ENCODE measurements around the gene AGTPBP1.
"Not testable (repeated sequence)": the region's sequence is repeated elsewhere in the genome, so short reads cannot be mapped to it uniquely, and the experiment has no call there.

The AGTPBP1 gene

DNA sequence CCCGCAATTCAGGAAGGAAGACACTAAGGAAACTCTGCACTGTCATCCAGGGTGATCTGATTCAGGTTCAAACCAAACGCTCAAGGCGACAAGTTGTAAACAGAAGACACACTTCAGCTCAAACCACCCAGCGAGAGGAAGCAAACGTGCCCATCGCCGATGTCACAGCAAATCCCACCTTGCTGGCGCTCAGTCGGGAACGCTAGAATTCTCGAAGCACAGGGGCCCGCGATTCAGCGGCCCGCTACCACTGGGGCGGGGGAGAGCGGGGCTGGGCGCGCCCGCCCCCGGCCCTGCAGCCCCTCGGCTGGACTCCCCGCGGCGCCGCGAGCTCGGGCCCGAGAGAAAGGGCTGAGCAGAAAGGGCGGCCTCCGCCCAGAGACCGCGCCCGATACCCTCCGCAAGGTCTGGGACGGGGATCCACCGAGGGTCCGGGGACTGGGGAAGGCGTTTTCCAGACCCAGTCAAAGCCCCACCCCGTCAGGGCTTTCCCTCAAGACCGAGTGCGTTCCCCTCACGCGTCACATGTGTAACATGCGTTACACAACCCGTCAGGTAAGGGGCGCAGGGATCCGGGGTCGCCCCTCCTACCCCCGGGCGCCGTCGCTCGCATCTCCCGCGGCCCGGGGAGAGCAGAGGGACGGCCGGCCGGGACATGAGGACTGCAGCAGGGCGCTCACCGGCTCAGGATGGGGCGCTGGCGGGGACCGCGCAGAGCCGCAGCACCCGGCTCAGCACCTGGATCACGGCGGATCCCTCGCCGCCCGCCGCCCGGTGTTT lies 469 bp downstream of the AGTPBP1 start:
- Histone ChIP-seq H3K36me3 (ENCODE audit: control insufficient read depth, insufficient read depth, low read length, severe bottlenecking) (no peaks in the 10 kb centered on the region), H3K4me3 (ENCODE audit: low read length) (peak overlapping the region; percentile 94), H3K9me3 (ENCODE audit: control insufficient read depth, low read length) (no peaks in the 10 kb centered on the region), H3K9ac (ENCODE audit: low read length) (peak overlapping the region; percentile 87), H3K27me3 (replicated peaks; ENCODE audit: control insufficient read depth, insufficient read depth, low read length) (peaks cover 14% of the 10 kb centered on the region), H3K4me1 (ENCODE audit: control insufficient read depth, insufficient read depth, low read length) (peaks cover 23% of the 10 kb centered on the region)
- peak; percentile 60 for DNase-seq (ENCODE audit: low read depth)

DNA sequence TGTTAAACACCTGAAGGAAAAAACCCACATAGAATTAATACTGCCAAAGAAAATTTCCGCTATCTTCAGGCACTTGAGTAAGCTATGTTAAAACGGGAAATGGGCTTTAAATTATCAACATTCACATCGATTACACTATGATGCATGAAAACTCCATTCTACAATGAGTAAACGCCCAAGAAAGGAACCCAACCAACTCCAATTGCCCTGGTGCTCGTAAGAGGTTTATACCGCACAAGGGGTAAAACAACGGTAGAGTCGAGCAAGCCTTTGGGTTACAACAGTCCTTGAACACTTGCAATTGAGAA lies 1.0 kb downstream of the AGTPBP1 start:
- Histone ChIP-seq H3K9me3 (ENCODE audit: control insufficient read depth, low read length) (no peaks in the 10 kb centered on the region), H3K36me3 (ENCODE audit: control insufficient read depth, insufficient read depth, low read length, severe bottlenecking) (no peaks in the 10 kb centered on the region), H3K27me3 (replicated peaks; ENCODE audit: control insufficient read depth, insufficient read depth, low read length) (peaks cover 9% of the 10 kb centered on the region), H3K4me1 (ENCODE audit: control insufficient read depth, insufficient read depth, low read length) (peaks cover 23% of the 10 kb centered on the region), H3K4me3 (ENCODE audit: low read length) (peak overlapping the region; percentile 94), H3K9ac (ENCODE audit: low read length) (peak overlapping the region; percentile 87)
- no peak for DNase-seq (ENCODE audit: low read depth)

DNA sequence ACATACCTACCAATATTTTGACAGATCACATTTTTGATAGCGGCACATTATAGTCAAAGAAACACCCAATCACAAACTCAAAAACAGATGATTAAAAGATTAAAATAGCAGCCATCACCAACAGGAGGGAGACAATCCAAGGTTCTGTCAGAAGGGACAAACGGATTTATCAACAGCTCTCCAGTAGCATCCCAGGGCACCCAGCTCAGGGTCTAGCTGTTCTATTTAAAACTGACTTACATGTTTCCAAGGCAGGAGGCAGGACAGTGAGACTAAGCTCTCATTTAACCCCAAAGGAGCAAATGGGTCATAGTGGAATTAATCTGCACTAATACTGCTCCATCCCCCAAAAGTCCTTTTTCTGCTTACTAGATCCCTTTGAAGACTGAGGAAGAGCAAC lies 3.2 kb downstream of the AGTPBP1 start:
- DNase-seq (ENCODE audit: low read depth) = no peak
- H3K4me1 ChIP-seq (ENCODE audit: control insufficient read depth, insufficient read depth, low read length) = peaks cover 19% of the 10 kb centered on the region

DNA sequence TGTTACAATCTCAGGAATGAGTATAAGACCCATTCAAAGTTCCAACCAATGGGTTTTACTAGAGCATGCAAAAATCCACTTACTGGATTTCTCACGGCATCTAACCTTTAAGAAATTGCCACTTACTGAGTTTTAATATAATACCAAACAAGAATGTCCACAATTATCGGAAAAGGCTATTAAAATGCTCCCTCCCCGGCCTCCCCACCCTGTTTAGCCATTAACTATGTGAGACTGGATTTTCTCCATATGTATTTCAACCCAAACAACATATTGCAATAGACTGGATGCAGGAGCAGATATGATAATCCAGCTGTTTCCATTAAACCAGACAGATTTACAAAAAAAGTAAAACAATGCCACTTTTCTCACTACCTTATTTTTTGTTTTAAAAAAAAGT lies 4.1 kb downstream of the AGTPBP1 start:
- H3K9me3 ChIP-seq (ENCODE audit: control insufficient read depth, low read length) = no peaks in the 10 kb centered on the region
- no peak overlapping the region for H3K4me3 ChIP-seq (ENCODE audit: low read length)
- H3K9ac ChIP-seq (ENCODE audit: low read length) = no peak overlapping the region
- no peak for DNase-seq (ENCODE audit: low read depth)
- H3K27me3 ChIP-seq (replicated peaks; ENCODE audit: control insufficient read depth, insufficient read depth, low read length) = no peaks in the 10 kb centered on the region
- no peaks in the 10 kb centered on the region for H3K36me3 ChIP-seq (ENCODE audit: control insufficient read depth, insufficient read depth, low read length, severe bottlenecking)
- peaks cover 10% of the 10 kb centered on the region for H3K4me1 ChIP-seq (ENCODE audit: control insufficient read depth, insufficient read depth, low read length)

More for the DNA sequence above, 3.2 kb downstream of the AGTPBP1 start:
- Histone ChIP-seq H3K27me3 (replicated peaks; ENCODE audit: control insufficient read depth, insufficient read depth, low read length) (no peaks in the 10 kb centered on the region), H3K9ac (ENCODE audit: low read length) (no peak overlapping the region), H3K9me3 (ENCODE audit: control insufficient read depth, low read length) (no peaks in the 10 kb centered on the region), H3K4me3 (ENCODE audit: low read length) (no peak overlapping the region), H3K36me3 (ENCODE audit: control insufficient read depth, insufficient read depth, low read length, severe bottlenecking) (no peaks in the 10 kb centered on the region)

DNA sequence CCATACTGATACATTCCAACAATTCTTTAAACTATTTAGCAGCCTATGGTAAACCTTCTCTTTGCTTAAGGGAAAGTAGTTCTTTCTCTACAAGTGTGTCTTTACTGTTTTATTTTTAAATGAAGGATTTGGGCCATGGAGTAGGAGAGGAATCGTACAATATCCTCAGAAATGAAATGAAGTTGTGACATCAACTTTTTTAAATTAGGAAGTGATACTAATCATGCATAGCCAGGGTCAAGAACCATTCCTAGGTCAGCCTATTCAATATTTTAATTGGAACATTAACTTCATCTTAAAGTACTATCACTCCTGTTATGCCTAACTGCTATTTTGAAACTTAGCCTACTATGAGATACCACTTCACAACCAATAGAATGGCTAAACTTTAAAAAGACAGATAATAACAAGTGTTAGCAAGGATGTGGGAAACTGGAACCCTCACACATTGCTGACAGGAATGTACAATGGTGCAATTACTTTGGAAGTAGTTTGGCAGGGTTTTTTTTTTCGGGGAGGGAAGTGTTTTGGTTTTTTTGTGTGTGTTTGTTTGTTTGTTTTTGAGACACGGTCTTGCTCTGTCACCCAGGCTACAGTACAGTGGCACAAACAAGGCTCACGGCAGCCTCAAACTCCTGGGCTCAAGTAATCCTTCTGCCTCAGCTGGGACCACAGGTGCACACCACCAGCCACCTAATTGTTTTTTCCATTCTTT lies 10.7 kb downstream of the AGTPBP1 start:
- no peaks in the 10 kb centered on the region for H3K36me3 ChIP-seq (ENCODE audit: control insufficient read depth, insufficient read depth, low read length, severe bottlenecking)
- no peaks in the 10 kb centered on the region for H3K9me3 ChIP-seq (ENCODE audit: control insufficient read depth, low read length)
- no peaks in the 10 kb centered on the region for H3K4me1 ChIP-seq (ENCODE audit: control insufficient read depth, insufficient read depth, low read length)
- H3K9ac ChIP-seq (ENCODE audit: low read length) = no peak overlapping the region
- H3K27me3 ChIP-seq (replicated peaks; ENCODE audit: control insufficient read depth, insufficient read depth, low read length) = no peaks in the 10 kb centered on the region
- H3K4me3 ChIP-seq (ENCODE audit: low read length) = no peak overlapping the region
- DNase-seq (ENCODE audit: low read depth) = no peak

DNA sequence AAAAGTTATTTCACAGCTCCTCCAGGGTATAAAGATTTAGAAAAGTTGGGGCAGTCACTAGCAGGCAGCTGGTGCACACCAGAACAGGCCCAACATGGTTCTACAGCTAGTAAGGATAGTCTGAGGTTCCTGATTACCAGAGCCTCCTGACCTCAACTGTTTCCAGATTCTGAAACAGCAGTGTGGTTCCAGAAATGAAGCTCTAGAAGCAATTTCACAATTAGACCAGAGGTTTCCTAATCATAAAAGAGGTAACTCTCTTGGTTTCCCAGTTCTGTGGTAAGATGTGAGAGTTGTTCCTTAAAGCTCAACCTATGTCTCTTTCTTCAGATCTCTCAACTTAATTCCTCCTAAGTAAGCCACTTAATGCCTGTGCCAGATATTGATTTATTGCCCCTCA lies 11.9 kb downstream of the AGTPBP1 start:
- H3K36me3 ChIP-seq (ENCODE audit: control insufficient read depth, insufficient read depth, low read length, severe bottlenecking) = no peaks in the 10 kb centered on the region

DNA sequence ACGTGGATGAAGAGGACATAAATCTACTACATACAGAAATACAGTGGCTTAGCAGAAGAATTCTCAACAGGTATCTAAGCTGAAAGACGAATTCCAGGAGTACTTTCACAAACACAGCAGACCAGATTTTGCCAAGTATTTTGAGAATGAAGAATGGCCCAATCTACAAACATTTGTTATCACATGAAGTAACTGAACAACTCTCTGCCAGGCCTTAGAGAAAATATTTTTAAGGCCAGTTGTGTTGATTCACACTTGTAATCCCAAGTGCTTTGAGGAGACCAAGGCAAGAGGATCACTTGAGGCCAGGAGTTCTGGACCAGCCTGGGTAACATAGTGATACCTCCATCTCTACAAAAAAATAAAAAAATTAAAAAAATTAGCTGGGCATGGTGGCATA lies 14.3 kb downstream of the AGTPBP1 start:
- no peak overlapping the region for H3K4me3 ChIP-seq (ENCODE audit: low read length)
- peak; percentile 16 for DNase-seq (ENCODE audit: low read depth)

More for the DNA sequence above, 11.9 kb downstream of the AGTPBP1 start:
- DNase-seq (ENCODE audit: low read depth) = no peak
- H3K9ac ChIP-seq (ENCODE audit: low read length) = no peak overlapping the region
- no peaks in the 10 kb centered on the region for H3K4me1 ChIP-seq (ENCODE audit: control insufficient read depth, insufficient read depth, low read length)
- H3K27me3 ChIP-seq (replicated peaks; ENCODE audit: control insufficient read depth, insufficient read depth, low read length) = no peaks in the 10 kb centered on the region
- H3K9me3 ChIP-seq (ENCODE audit: control insufficient read depth, low read length) = no peaks in the 10 kb centered on the region
- H3K4me3 ChIP-seq (ENCODE audit: low read length) = no peak overlapping the region

DNA sequence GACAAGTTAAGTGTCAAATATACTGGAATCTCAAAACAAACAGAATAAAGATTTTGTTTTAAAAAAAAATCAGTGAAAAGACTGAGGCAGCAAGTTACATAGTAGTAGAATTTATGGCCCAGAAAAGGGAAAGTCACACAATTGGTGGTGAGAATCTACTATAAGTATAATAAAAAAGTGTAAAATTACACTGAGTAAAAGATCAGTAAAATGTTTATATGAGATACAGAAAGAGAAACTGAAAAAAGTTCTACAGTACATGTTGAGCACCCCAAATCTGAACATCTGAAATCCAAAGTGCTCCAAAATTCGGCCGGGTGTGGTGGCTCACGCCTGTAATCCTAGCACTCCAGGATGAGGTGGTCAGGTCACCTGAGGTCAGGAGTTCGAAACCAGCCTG lies 15.0 kb downstream of the AGTPBP1 start:
- no peak overlapping the region for H3K4me3 ChIP-seq (ENCODE audit: low read length)
- H3K4me1 ChIP-seq (ENCODE audit: control insufficient read depth, insufficient read depth, low read length) = no peaks in the 10 kb centered on the region
- DNase-seq (ENCODE audit: low read depth) = no peak
- H3K9me3 ChIP-seq (ENCODE audit: control insufficient read depth, low read length) = no peaks in the 10 kb centered on the region
- no peak overlapping the region for H3K9ac ChIP-seq (ENCODE audit: low read length)
- H3K27me3 ChIP-seq (replicated peaks; ENCODE audit: control insufficient read depth, insufficient read depth, low read length) = no peaks in the 10 kb centered on the region
- no peaks in the 10 kb centered on the region for H3K36me3 ChIP-seq (ENCODE audit: control insufficient read depth, insufficient read depth, low read length, severe bottlenecking)

More for the DNA sequence above, 14.3 kb downstream of the AGTPBP1 start:
- Histone ChIP-seq H3K9ac (ENCODE audit: low read length) (no peak overlapping the region), H3K36me3 (ENCODE audit: control insufficient read depth, insufficient read depth, low read length, severe bottlenecking) (no peaks in the 10 kb centered on the region), H3K27me3 (replicated peaks; ENCODE audit: control insufficient read depth, insufficient read depth, low read length) (no peaks in the 10 kb centered on the region), H3K4me1 (ENCODE audit: control insufficient read depth, insufficient read depth, low read length) (no peaks in the 10 kb centered on the region), H3K9me3 (ENCODE audit: control insufficient read depth, low read length) (no peaks in the 10 kb centered on the region)

DNA sequence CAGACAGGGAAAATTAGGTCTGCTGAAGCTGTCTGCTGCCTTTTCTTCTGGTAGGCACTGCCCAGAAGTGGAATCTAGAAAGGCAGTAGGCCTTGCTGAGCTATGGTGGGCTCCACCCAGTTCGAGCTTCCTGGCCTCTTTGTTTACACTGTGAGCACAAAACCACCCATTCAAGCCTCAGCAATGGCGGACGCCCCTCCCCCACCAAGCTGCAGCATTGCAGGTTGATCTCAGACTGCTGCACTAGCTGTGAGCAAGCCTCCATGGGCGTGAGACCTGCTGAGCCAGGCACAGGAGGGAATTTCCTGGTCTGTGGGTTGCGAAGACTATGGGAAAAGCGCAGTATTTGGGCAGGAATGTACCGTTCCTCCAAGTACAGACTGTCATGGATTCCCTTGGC lies 18.5 kb downstream of the AGTPBP1 start:
- no peak for DNase-seq (ENCODE audit: low read depth)
- no peaks in the 10 kb centered on the region for H3K9me3 ChIP-seq (ENCODE audit: control insufficient read depth, low read length)
- H3K36me3 ChIP-seq (ENCODE audit: control insufficient read depth, insufficient read depth, low read length, severe bottlenecking) = no peaks in the 10 kb centered on the region
- no peaks in the 10 kb centered on the region for H3K4me1 ChIP-seq (ENCODE audit: control insufficient read depth, insufficient read depth, low read length)
- no peak overlapping the region for H3K9ac ChIP-seq (ENCODE audit: low read length)
- H3K4me3 ChIP-seq (ENCODE audit: low read length) = no peak overlapping the region
- no peaks in the 10 kb centered on the region for H3K27me3 ChIP-seq (replicated peaks; ENCODE audit: control insufficient read depth, insufficient read depth, low read length)

DNA sequence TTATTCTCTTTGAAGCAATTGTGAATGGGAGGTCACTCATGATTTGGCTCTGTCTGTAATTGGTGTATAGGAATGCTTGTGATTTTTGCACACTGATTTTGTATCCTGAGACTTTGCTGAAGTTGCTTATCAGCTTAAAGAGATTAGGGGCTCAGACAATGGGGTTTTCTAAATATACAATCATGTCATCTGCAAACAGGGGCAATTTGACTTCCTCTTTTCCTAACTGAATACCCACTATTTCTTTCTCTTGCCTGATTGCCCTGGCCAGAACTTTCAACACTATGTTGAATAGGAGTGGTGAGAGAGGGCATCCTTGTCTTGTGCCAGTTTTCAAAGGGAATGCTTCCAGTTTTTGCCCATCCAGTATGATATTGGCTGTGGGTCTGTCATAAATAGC lies 22.3 kb downstream of the AGTPBP1 start:
- not testable (repeated sequence) for H3K27me3 ChIP-seq (replicated peaks; ENCODE audit: control insufficient read depth, insufficient read depth, low read length); H3K9me3 ChIP-seq (ENCODE audit: control insufficient read depth, low read length); H3K9ac ChIP-seq (ENCODE audit: low read length); DNase-seq (ENCODE audit: low read depth); H3K4me3 ChIP-seq (ENCODE audit: low read length); H3K36me3 ChIP-seq (ENCODE audit: control insufficient read depth, insufficient read depth, low read length, severe bottlenecking)
- H3K4me1 ChIP-seq (ENCODE audit: control insufficient read depth, insufficient read depth, low read length) = peaks cover 11% of the 10 kb centered on the region

DNA sequence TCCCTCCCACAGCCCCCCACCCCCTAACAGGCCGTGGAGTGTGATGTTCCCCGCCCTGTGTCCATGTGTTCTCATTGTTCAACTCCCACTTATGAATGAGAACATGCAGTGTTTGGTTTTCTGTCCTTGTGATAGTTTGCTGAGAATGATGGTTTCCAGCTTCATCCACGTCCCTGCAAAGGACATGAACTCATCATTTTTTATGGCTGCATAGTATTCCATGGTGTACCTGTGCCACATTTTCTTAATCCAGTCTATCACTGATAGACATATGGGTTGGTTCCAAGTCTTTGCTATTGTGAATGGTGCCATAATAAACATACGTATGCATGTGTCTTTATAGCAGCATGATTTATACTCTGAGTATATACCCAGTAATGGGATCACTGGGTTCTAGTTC lies 23.9 kb downstream of the AGTPBP1 start:
- DNase-seq (ENCODE audit: low read depth); H3K27me3 ChIP-seq (replicated peaks; ENCODE audit: control insufficient read depth, insufficient read depth, low read length); H3K9me3 ChIP-seq (ENCODE audit: control insufficient read depth, low read length); H3K4me3 ChIP-seq (ENCODE audit: low read length); H3K36me3 ChIP-seq (ENCODE audit: control insufficient read depth, insufficient read depth, low read length, severe bottlenecking); H3K9ac ChIP-seq (ENCODE audit: low read length): not testable (repeated sequence)
- H3K4me1 ChIP-seq (ENCODE audit: control insufficient read depth, insufficient read depth, low read length) = peaks cover 21% of the 10 kb centered on the region

Measured in adipocyte (in vitro differentiated cells).